ENCODE measurements around the gene FSD1L.

GRCh38 chr9:105503881-105504280 lies 56.0 kb downstream of the FSD1L start:
- TF ChIP-seq, protein P1, sequence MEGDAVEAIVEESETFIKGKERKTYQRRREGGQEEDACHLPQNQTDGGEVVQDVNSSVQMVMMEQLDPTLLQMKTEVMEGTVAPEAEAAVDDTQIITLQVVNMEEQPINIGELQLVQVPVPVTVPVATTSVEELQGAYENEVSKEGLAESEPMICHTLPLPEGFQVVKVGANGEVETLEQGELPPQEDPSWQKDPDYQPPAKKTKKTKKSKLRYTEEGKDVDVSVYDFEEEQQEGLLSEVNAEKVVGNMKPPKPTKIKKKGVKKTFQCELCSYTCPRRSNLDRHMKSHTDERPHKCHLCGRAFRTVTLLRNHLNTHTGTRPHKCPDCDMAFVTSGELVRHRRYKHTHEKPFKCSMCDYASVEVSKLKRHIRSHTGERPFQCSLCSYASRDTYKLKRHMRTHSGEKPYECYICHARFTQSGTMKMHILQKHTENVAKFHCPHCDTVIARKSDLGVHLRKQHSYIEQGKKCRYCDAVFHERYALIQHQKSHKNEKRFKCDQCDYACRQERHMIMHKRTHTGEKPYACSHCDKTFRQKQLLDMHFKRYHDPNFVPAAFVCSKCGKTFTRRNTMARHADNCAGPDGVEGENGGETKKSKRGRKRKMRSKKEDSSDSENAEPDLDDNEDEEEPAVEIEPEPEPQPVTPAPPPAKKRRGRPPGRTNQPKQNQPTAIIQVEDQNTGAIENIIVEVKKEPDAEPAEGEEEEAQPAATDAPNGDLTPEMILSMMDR (IDR thresholded peaks at IDR 0.05), result no peak
- TF ChIP-seq POLR2A (IDR thresholded peaks at IDR 0.05) (no peak), POLR2AphosphoS5 (IDR thresholded peaks at IDR 0.05) (no peak)
